Epithelial cell of esophagus (primary cell): ENCODE measurements around the gene PTPN3.

ENCODE experiments used
- DNase-seq: peaks from one replicate; pipeline ENCODE4 v3.0.0; 2010; ENCODE audit warnings: low read depth
- H3K4me3 ChIP-seq: 2 replicates; pipeline ENCODE4 v1.5.1; 2011; ENCODE audit warnings: mild to moderate bottlenecking, low read length, control low read depth
- TF ChIP-seq, protein P1 (sequence below): IDR thresholded peaks from 2 replicates; pipeline ENCODE4 v1.5.1; 2011; ENCODE audit warnings: low read depth, mild to moderate bottlenecking, low read length, control low read depth, inconsistent platforms; ENCODE audit not compliant: insufficient read depth; ENCODE audit errors: missing control alignments

PTPN3 gene

DNA sequence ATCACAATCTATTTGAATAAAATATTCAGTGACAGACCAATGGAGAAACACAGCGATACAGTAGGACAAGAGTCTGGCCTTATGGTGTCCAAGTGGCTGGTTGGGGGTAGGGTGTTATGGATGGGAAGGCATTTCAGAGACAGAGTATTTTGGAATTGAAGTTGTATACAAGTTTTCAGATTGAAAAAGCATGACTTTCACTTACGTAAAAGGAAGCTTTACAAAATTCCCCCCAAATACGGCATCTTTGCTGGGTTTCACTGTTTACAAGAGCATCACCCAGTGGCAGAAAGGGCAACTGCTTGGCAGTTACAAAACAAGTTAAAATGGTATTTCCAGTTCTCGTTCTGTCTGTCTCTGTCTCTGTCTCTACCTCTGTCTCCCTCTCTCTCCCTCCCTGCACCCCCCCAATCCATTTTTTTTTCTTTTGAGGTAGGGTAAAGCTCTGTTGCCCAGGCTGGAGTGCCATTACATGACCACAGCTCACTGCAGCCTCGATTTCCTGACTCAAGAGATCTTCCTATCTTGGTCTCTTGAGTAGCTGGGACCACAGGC lies 86.2 kb downstream of the PTPN3 start:
- peak; percentile 33 for DNase-seq
- TF ChIP-seq, protein P1, sequence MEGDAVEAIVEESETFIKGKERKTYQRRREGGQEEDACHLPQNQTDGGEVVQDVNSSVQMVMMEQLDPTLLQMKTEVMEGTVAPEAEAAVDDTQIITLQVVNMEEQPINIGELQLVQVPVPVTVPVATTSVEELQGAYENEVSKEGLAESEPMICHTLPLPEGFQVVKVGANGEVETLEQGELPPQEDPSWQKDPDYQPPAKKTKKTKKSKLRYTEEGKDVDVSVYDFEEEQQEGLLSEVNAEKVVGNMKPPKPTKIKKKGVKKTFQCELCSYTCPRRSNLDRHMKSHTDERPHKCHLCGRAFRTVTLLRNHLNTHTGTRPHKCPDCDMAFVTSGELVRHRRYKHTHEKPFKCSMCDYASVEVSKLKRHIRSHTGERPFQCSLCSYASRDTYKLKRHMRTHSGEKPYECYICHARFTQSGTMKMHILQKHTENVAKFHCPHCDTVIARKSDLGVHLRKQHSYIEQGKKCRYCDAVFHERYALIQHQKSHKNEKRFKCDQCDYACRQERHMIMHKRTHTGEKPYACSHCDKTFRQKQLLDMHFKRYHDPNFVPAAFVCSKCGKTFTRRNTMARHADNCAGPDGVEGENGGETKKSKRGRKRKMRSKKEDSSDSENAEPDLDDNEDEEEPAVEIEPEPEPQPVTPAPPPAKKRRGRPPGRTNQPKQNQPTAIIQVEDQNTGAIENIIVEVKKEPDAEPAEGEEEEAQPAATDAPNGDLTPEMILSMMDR, result peak; percentile 74
- no peak overlapping the region for H3K4me3 ChIP-seq

DNA sequence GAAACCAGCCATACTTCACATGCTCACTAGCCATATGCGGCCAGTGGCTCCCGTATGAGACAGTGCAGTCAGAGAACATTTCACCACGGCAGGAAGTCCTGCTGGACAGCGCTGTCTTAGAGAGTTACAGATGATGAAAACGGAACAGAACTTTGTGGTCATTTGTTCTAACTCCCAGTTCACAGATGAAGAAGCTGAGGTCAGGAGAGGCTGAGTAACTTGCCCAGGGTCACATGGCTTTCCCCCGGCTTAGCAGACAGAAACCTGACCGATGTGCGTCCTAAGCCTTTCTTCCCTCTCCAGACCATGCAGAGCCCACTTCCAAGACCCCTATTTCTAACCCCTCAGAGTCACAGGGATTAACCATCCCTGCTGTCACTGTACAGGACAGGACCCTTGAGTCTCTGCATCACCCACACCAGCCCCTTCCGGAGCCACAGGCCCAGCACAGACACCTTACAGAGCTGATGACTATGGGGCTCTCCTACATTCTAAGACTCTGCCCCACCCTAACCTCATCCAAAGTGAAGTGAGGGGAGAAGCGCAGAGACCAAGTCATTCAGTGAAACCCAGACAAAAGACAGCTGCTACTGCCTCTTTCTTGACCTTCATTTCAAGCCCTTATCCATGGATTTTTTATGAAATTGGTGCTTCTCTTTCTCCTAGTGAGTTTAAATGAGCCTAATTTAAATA lies 86.9 kb downstream of the PTPN3 start:
- DNase-seq, result no peak
- H3K4me3 ChIP-seq, result no peak overlapping the region
- TF ChIP-seq, protein P1, result no peak

DNA sequence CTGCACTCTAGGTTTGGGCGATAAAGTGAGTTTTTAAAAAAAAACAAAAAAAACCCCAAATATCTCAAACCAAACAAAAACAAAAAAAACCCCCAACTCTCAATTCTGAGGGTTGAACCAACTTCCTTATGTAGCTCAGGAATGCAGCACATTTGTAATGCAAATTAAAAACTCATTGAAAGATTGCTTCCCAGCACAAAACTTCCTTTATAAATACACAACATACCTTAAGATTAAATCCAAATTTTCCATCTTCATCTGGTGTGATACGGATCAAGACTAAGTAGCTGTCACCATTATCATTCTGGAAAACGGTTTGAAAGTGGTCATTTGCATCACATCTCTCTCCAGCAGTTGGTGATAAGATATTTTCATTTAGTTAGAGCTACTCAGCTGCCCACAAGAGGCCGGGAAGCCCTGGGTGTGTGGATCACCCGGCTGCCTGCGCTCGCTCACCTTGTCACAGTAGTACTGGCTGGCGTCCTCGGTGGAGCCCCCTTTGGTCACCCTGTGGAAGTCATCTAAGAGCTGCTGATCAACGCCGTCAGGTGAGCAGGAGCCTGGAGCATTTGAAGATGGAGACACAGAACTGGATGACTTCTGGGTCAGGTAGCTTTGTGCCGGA lies 88.2 kb downstream of the PTPN3 start:
- TF ChIP-seq, protein P1, result peak; percentile 10
- no peak overlapping the region for H3K4me3 ChIP-seq
- no peak for DNase-seq

DNA sequence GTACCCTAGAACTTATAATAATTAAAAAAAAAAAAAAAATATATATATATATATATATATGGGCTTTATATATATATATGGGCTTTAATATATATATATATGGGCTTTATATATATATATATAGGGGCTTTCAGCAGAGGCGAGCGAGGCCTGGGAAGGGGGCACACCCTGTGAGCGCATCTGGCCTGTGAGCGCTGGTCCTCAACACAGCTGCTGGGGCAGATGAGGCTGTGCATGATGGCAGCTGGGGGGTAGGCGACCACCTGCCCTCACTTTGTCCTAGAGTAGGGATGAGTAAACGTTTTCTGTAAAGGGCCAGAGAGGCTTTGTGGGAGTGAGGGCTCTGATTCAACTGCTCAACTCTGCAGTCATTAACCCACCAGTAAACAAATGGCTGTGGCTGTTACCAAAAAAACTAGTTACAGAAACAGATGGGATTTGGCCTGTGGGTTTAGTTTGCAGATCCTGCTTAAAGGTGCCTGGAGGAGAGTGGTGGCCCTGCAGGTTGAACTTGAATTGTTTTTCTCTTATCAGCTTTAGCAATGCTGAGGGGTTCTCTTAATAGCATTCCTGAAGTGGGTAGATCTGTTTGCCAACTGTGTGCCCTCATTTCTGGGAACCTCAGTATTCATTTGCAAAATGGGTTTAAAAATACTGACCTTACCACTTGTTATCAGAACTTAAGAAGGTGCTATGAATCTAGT lies 89.2 kb downstream of the PTPN3 start:
- DNase-seq, result no peak
- no peak overlapping the region for H3K4me3 ChIP-seq
- TF ChIP-seq, protein P1, result no peak

DNA sequence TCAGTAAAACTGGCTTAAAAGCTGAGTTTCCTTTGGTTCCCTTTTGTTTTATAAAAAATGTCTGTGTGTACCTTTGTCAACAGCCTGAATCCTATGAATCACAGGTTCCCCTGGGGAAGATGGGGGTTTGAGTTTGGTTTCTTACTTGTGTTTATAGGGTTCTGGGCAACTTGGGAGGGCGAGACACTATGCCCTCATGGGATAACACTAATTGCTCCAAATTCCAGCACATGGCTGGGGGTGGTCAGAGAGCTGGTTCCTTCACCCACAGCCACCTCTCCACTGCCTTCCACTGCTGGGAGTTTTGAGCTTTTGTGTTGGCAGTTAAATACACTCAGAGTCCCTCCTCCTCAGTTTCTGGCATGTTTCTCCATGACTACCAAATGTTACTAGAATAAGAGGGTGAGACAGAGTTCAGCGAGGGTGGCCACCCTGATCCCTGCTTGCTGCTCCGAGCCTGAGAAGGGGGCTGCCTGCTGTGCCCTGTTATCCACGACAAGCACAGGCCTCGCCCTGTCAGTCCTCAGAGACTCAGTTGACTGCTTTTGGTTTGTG lies 94.3 kb downstream of the PTPN3 start:
- H3K4me3 ChIP-seq, result no peak overlapping the region
- no peak for DNase-seq
- TF ChIP-seq, protein P1, result no peak

DNA sequence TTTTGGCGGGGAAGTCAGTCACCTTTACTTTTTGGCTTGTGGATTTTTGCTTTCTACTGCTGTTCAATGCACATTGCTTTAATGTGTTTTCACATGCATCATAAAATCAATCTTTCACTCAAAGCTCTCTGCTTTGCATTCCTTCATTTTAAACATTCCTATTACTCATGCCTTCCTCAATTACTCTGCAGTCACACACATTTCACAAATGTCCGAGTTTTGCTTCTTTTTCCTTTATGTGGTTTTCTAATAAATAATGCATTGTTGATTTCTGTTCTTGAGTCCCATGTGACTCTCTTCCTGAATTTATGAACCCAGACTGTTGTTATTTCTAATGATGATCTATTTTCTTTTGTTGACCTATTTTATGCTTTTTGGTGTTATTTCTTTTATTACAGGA lies 95.0 kb downstream of the PTPN3 start:
- no peak for DNase-seq
- no peak overlapping the region for H3K4me3 ChIP-seq
- TF ChIP-seq, protein P1, result no peak
